Activated CD8-positive, alpha-beta T cell treated with anti-CD3 and anti-CD28 coated beads, Interleukin-2, amount 10 ng/mL, durations not matched to agents 7 days and 5 days (primary cell): ENCODE data around the gene SKIL. TPM values are rescaled to one million over a fixed set of nuclear protein-coding genes. Genes with fewer than 3 reads are reported as not detected.

Experiments
- ATAC-seq: fragments of 150-1000 bp; cut with Tn5 transposase; one replicate; pipeline ENCODE4 v1.10.0; 2021; ENCODE audit warnings: moderate library complexity
- CTCF ChIA-PET: fragments of 350-600 bp; sonication (Branson Sonifier 250); formaldehyde crosslinking; loops from one replicate; lab custom pipeline; 2021; ENCODE audit warnings: antibody characterized with exemption; lab: Charles Lee
- POLR2A ChIA-PET: fragments of 350-600 bp; sonication (Branson Sonifier 250); formaldehyde crosslinking; loops from one replicate; lab custom pipeline; 2021; ENCODE audit warnings: antibody characterized with exemption; lab: Charles Lee
- DNase-seq: peaks from one replicate; pipeline ENCODE4 v3.0.0-alpha.2; 2020
- H3K27ac Mint-ChIP-seq: one replicate; pipeline ENCODE4 v1.8.0; 2021; ENCODE audit warnings: mild to moderate bottlenecking, mixed read lengths
- H3K27me3 Mint-ChIP-seq: one replicate; pipeline ENCODE4 v1.8.0; 2021; ENCODE audit warnings: low read depth, mixed read lengths
- H3K36me3 Mint-ChIP-seq: one replicate; pipeline ENCODE4 v1.8.0; 2021; ENCODE audit warnings: low read depth, mixed read lengths
- H3K4me1 Mint-ChIP-seq: one replicate; pipeline ENCODE4 v1.8.0; 2021; ENCODE audit warnings: low read depth, mixed read lengths
- H3K4me3 Mint-ChIP-seq: one replicate; pipeline ENCODE4 v1.8.0; 2021; ENCODE audit warnings: mild to moderate bottlenecking, mixed read lengths
- H3K9me3 Mint-ChIP-seq: one replicate; pipeline ENCODE4 v1.8.0; 2022; ENCODE audit warnings: mixed read lengths; ENCODE audit not compliant: insufficient read depth
- total RNA-seq, 2 experiments: library from RNA; stranded (reverse); gene quantifications; one replicate each; pipeline ENCODE4 v1.2.3, GENCODE V29; 2021

SKIL gene
- total RNA-seq, 2 experiments from 2014 or later = 6.7 to 6.9 TPM

GRCh38 chr3:170426240-170426797, 68.8 kb downstream of the SKIL start:
- CTCF ChIA-PET = interaction anchor here (0.6 to 1.4 kb wide), 4 partner anchors 12 to 63 kb away, joined by 3 read pairs; no protein-coding TSS in a partner anchor
- no peak for DNase-seq
- ATAC-seq = no peak

DNA sequence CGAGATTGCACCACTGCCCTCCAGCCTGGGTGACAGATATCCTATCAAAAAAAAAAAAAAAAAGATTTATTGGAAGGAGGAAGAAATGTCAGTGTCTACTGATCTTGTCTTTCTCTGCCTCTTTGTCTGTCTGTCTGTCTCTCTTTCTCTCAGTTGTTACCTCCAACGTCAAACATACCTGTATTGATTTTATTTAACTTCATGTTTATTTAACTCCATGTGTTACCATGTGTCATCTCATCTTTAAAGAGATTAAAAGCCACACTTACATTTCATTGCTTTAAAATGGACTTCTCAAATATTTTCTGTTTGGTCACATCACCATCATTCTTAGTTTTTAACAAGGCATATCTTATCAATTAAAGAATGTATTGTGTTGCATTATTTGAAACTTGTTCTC, 70.6 kb downstream of the SKIL start:
- ChIA-PET CTCF (interaction anchor here (1.2 kb wide), 1 partner anchor 14 kb away, joined by 5 read pairs; no protein-coding TSS in a partner anchor), POLR2A (no interaction called here)
- H3K27ac Mint-ChIP-seq = no peak overlapping the region
- H3K4me3 Mint-ChIP-seq = no peak overlapping the region
- ATAC-seq = no peak
- no peak for DNase-seq
- H3K36me3 Mint-ChIP-seq = no peaks in the 10 kb centered on the region
- H3K27me3 Mint-ChIP-seq = peaks cover 9% of the 10 kb centered on the region
- H3K4me1 Mint-ChIP-seq = peaks cover 24% of the 10 kb centered on the region
- H3K9me3 Mint-ChIP-seq = peaks cover 4% of the 10 kb centered on the region

More at GRCh38 chr3:170426240-170426797, 68.8 kb downstream of the SKIL start:
- Mint-ChIP-seq H3K27me3 (peaks cover 11% of the 10 kb centered on the region), H3K9me3 (no peaks in the 10 kb centered on the region), H3K27ac (no peak overlapping the region), H3K4me1 (peaks cover 24% of the 10 kb centered on the region), H3K36me3 (no peaks in the 10 kb centered on the region), H3K4me3 (no peak overlapping the region)
- POLR2A ChIA-PET = no interaction called here

DNA sequence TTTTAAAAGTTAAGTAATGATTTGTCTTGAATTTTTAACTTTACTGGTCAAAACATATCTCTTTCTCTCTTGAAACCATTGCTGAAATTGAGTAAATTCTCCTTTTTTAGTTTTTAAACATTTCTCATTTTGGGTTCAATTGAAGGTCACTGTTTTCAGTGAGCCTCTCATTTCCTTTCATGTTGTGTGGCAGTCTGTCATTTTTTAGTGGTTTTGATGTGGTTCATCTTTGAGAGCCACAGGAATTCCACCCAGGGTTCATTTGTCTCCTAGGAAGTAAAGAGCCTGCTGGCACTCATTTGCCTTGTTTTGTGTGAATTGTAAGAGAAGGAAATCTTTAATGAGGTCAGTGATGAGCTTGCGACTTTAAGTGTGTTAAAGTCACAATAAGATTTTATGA, 71.5 kb downstream of the SKIL start:
- H3K9me3 Mint-ChIP-seq = peaks cover 4% of the 10 kb centered on the region
- ATAC-seq = no peak

GRCh38 chr3:170431054-170431453, 73.5 kb downstream of the SKIL start:
- Mint-ChIP-seq H3K4me3 (no peak overlapping the region), H3K36me3 (no peaks in the 10 kb centered on the region), H3K27ac (no peak overlapping the region), H3K9me3 (peaks cover 4% of the 10 kb centered on the region), H3K27me3 (peaks cover 7% of the 10 kb centered on the region), H3K4me1 (peaks cover 22% of the 10 kb centered on the region)
- DNase-seq (no peak), ATAC-seq (no peak)
- ChIA-PET CTCF (no interaction called here), POLR2A (interaction anchor here (0.6 kb wide), 1 partner anchor 133 kb away, joined by 3 read pairs; no protein-coding TSS in a partner anchor)

More for the DNA sequence above, 71.5 kb downstream of the SKIL start:
- Mint-ChIP-seq H3K27ac (no peak overlapping the region), H3K27me3 (peaks cover 8% of the 10 kb centered on the region), H3K4me1 (peaks cover 24% of the 10 kb centered on the region), H3K36me3 (no peaks in the 10 kb centered on the region), H3K4me3 (no peak overlapping the region)
- ChIA-PET POLR2A (no interaction called here), CTCF (interaction anchor here (0.7 to 1.2 kb wide), 3 partner anchors 15 to 514 kb away, joined by 3 to 5 read pairs (median 5); no protein-coding TSS in a partner anchor)
- no peak for DNase-seq

DNA sequence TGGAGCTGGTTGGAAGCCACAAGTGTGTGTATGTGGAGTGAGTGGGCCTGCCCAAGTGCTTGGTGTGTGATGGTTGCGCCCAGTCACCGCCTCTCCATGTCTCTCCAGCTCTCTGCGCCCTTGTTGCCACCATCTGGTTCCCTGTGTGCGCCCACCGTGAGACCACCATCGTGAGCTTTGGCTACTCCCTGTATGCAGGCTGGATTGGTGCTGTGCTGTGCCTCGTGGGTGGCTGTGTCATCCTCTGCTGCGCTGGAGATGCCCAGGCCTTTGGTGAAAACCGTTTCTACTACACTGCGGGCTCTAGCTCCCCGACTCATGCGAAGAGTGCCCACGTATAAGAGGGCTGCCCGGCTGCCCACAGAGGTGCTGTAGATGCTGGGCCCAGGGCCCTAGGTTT, 74.9 kb downstream of the SKIL start:
- CTCF ChIA-PET = interaction anchor here (0.6 to 1.0 kb wide), 2 partner anchors 18 to 77 kb away, joined by 4 read pairs; no protein-coding TSS in a partner anchor

DNA sequence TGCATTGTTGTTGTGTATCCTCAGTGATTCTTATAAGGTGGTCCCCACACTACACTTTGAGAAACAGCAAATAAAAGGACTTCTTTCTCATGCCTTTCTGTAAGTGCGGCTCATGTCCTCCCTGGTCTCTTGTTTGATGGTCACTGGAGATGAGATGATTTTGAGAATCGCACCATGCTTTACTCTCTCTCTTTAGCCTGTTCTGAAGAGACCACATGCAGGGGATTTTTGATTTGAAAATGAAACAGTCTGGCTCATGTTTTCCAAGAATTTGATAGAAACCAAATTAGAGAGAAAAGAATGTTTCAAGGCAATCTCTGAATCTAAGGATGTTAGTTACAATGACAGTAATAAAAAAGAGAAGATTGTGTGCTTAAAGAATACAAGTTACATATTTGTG, 79.2 kb downstream of the SKIL start:
- peaks cover 4% of the 10 kb centered on the region for H3K27me3 Mint-ChIP-seq
- no peak for DNase-seq
- H3K9me3 Mint-ChIP-seq = peaks cover 1% of the 10 kb centered on the region
- H3K4me1 Mint-ChIP-seq = peaks cover 4% of the 10 kb centered on the region
- H3K36me3 Mint-ChIP-seq = no peaks in the 10 kb centered on the region
- CTCF ChIA-PET = no interaction called here
- ATAC-seq = no peak
- POLR2A ChIA-PET = no interaction called here
- H3K4me3 Mint-ChIP-seq = no peak overlapping the region
- H3K27ac Mint-ChIP-seq = no peak overlapping the region

More for the DNA sequence above, 74.9 kb downstream of the SKIL start:
- no peak for ATAC-seq
- H3K4me1 Mint-ChIP-seq = peaks cover 21% of the 10 kb centered on the region
- peaks cover 4% of the 10 kb centered on the region for H3K9me3 Mint-ChIP-seq
- H3K27ac Mint-ChIP-seq = no peak overlapping the region
- no peaks in the 10 kb centered on the region for H3K36me3 Mint-ChIP-seq
- no peak overlapping the region for H3K4me3 Mint-ChIP-seq
- POLR2A ChIA-PET = no interaction called here
- H3K27me3 Mint-ChIP-seq = peaks cover 7% of the 10 kb centered on the region
- DNase-seq = no peak

DNA sequence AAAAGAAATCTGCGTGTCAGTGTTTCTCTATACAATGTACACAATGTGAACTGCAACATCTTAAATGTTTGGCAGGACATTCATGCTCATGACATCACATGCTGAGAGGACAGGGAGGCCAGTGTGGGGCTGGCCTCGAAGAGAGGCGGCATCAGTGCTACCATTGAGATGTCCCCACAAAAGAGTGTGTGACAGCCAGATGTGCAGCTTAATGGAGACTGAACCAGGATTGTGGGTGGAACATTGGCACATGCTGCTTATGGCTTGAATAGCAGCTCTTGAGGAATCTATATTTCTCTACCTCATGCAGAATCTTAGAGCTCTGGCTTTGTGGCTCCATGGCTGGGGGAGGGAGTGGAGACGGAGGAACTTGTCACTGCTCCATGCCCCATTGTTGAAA, 79.7 kb downstream of the SKIL start:
- Mint-ChIP-seq H3K27ac (no peak overlapping the region), H3K27me3 (peaks cover 4% of the 10 kb centered on the region), H3K4me3 (no peak overlapping the region), H3K9me3 (no peaks in the 10 kb centered on the region), H3K36me3 (no peaks in the 10 kb centered on the region), H3K4me1 (peaks cover 4% of the 10 kb centered on the region)
- CTCF ChIA-PET = interaction anchor here (1.9 kb wide), 1 partner anchor 23 kb away, joined by 10 read pairs; no protein-coding TSS in a partner anchor
- no peak for DNase-seq
- no peak for ATAC-seq
- POLR2A ChIA-PET = no interaction called here

DNA sequence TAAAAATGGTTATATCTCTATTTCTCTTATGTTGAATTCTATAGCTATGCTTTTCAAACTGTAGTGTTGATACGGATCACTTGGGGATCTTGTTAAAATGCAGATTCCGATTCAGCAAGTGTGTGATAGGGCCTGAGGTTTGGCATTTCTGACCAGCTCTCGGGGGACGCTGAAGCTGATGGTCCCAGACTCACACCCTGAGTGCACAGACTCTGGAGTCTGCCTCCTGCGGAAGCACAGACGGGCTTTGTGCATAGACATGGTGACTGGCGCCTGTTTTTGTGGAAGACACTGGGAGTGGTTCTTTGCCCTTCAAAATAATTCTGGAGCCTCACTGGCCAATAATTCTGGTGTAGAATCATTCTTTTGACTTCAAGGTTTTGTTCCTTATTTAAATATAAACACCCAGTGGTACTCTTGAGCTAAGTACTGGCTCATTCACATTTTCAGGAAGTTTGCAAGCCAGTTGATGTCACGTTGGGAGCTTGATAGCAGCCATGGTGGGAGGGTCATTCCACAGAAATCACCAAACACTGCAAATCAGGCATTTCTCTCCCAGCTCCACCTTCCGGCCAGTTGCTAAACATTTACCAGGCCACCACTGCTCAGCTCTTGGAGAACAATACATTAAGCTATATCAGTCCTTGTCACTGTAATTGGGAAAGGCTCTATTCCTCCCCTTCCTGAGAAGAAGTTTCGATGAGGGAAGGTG, 80.3 kb downstream of the SKIL start:
- Mint-ChIP-seq H3K27ac (no peak overlapping the region), H3K36me3 (no peaks in the 10 kb centered on the region), H3K4me1 (peaks cover 4% of the 10 kb centered on the region), H3K9me3 (no peaks in the 10 kb centered on the region), H3K4me3 (no peak overlapping the region), H3K27me3 (peaks cover 7% of the 10 kb centered on the region)
- DNase-seq (no peak), ATAC-seq (no peak)
- ChIA-PET CTCF (interaction anchor here (1.9 kb wide), 1 partner anchor 24 kb away, joined by 10 read pairs; no protein-coding TSS in a partner anchor), POLR2A (no interaction called here)

DNA sequence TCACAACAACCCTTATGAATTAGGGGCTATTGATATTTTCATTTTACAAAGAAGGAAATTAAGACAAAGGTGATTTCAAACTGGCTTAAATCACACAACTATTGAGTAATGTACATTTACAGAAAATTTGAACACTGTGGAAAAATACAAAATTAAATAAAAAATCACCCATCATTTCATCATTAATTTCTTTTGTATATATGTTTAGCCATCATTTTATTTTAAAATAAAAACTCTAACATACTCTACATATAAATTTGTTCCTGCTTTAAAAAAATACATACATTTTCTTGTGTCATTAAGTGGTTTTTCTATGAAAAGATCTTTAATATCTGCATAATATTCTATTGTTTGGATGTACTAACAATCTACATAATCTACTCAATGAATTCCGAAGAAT, 81.3 kb downstream of the SKIL start:
- CTCF ChIA-PET = interaction anchor here (1.9 kb wide), 1 partner anchor 25 kb away, joined by 10 read pairs; no protein-coding TSS in a partner anchor
- no peak for ATAC-seq
- peaks cover 7% of the 10 kb centered on the region for H3K27me3 Mint-ChIP-seq

DNA sequence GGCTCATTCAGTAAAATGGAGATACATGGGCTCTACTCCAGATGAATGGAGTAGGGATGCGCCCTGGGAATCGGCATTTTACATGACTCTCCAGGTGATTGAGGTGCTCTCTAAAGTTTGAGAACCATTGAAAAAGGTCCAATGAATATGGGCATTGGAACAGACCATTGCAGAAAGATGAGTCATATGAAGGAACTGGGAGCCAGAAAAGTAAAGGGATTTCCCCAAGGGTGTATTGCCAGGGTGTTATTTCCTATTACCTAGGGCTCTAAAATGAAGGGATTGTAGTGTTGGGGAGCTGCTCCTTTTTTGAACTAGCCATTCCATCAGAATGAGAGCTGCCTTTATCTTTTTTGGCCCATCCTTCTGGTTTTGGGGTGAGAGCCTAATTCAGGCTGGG, 82.8 kb downstream of the SKIL start:
- Mint-ChIP-seq H3K27ac (no peak overlapping the region), H3K9me3 (no peaks in the 10 kb centered on the region), H3K27me3 (peaks cover 7% of the 10 kb centered on the region), H3K4me1 (peaks cover 4% of the 10 kb centered on the region), H3K36me3 (no peaks in the 10 kb centered on the region), H3K4me3 (no peak overlapping the region)
- POLR2A ChIA-PET = no interaction called here
- no peak for ATAC-seq
- DNase-seq = no peak
- CTCF ChIA-PET = interaction anchor here (0.9 kb wide), 1 partner anchor 27 kb away, joined by 4 read pairs; no protein-coding TSS in a partner anchor

More for the DNA sequence above, 81.3 kb downstream of the SKIL start:
- Mint-ChIP-seq H3K4me1 (peaks cover 4% of the 10 kb centered on the region), H3K9me3 (no peaks in the 10 kb centered on the region), H3K36me3 (no peaks in the 10 kb centered on the region), H3K4me3 (no peak overlapping the region), H3K27ac (no peak overlapping the region)
- POLR2A ChIA-PET = no interaction called here
- no peak for DNase-seq

- ChIA-PET CTCF (no interaction called here), POLR2A (no interaction called here)
- peaks cover 7% of the 10 kb centered on the region for H3K27me3 Mint-ChIP-seq
- DNase-seq (no peak), ATAC-seq (no peak)
- no peak overlapping the region for H3K27ac Mint-ChIP-seq
- H3K4me3 Mint-ChIP-seq = no peak overlapping the region
- H3K4me1 Mint-ChIP-seq = peaks cover 4% of the 10 kb centered on the region
- no peaks in the 10 kb centered on the region for H3K36me3 Mint-ChIP-seq
- no peaks in the 10 kb centered on the region for H3K9me3 Mint-ChIP-seq
Measured at GRCh38 chr3:170441412-170441811, 83.9 kb downstream of the SKIL start.

GRCh38 chr3:170442947-170443346, 85.4 kb downstream of the SKIL start:
- Mint-ChIP-seq H3K4me3 (no peak overlapping the region), H3K4me1 (no peaks in the 10 kb centered on the region), H3K9me3 (no peaks in the 10 kb centered on the region), H3K36me3 (no peaks in the 10 kb centered on the region), H3K27ac (no peak overlapping the region), H3K27me3 (peaks cover 7% of the 10 kb centered on the region)
- DNase-seq (no peak), ATAC-seq (no peak)
- CTCF ChIA-PET = interaction anchor here (0.9 kb wide), 1 partner anchor 29 kb away, joined by 3 read pairs; no protein-coding TSS in a partner anchor
- POLR2A ChIA-PET = no interaction called here
